HG03354 (cell line): ENCODE data around the gene ZNF148.

ENCODE experiments used
- ATAC-seq: cut with Tn5 transposase; IDR thresholded peaks from one replicate; pipeline ENCODE4 v1.9.1; 2021; ENCODE audit warnings: mild to moderate bottlenecking; ENCODE audit not compliant: unreplicated experiment, poor library complexity, severe bottlenecking

Gene ZNF148

DNA sequence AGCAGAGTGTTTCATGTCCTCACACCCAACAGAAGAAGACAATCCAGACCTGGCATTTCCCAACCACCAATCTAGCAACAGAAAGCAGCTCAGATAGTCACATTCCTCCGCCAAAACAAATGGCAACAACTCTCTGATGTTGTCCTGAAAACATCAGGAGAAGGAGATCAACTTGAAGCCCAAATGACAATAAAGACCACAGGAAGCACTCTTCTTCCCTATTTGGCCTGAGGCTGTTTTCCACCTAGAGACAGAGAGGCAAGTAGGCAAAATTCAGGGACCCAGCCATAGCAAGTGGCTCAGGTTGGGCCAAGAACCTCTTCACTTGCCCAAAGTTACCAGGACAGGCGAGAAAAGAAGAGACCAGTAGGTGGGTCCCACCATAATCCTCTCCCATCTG is 35.0 kb downstream of the ZNF148 start:
- no peak for ATAC-seq

DNA sequence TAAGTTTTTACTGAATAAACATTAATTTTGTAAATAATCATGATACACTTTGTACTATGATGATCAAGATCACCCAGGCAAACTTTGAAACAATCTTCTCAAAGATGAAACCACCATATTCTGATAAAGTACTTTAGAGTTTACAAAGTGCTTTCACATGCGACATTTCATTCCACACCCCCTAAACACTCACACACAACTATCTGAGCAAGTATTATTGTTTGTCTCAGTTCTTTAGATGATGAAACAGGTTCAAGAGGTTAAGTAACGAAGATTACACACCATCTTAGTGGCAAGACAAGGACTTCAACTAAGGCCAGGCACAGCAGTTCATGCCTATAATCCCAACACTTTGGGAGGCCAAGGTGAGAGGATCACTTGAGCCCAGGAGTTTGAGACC is 37.6 kb downstream of the ZNF148 start:
- ATAC-seq: no peak

DNA sequence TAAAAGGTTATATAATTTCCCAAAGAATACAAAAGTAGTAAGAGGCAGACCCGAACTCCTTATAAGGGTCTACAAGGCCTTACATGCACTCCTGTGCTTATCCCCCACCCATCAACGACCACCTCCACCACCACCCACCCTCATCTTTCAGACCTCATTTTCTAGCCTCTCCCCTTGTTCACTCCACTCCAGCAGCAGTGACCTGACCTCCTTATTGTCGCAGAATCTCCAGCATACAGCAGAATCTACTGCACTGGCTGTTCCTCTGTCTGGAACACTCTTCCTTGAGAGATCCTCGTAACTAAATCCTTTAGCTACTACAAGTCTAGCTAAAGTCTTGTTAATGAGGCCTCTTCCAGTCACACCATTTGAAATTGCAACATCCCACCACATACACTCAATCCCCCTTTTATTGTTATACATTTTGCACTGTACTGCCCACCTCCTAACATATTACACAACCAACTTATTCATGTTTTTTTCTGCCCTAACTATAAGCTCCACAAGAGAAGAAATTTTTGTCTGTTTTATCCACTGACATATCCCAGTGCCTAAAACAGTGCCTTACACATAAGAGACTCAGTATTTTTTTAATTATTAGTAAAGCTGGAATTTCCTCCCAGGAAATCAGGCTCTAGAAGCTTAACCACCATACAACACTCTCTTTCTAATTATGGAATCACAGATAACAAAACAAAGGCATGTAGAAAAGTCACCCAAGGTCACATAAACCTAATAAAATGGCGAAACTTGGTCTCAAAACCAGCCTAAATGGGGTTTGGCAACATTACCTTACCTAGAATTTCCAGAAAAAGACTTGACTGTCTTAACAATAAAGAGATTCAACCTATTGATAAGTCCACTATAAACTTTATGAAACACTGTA is 40.2 kb downstream of the ZNF148 start:
- ATAC-seq: no peak

DNA sequence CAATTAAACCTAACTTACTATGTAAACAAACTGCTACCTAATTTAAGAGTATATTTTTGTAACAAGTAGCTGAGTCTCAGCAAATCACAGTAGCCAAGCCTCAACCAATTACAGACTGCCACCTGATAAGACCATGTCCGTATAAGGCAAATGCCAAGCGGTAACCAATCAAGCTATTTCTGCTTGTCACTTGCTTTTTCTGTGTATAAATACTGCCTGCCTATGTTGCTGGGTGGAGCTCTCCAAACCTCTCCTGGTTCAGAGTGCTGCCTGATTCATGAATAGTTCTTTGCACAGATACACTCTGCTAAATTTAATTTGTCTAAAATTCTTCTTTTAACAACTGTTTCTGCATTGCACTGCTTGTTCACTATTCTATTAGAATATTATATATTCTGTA is 42.6 kb downstream of the ZNF148 start:
- no peak for ATAC-seq

DNA sequence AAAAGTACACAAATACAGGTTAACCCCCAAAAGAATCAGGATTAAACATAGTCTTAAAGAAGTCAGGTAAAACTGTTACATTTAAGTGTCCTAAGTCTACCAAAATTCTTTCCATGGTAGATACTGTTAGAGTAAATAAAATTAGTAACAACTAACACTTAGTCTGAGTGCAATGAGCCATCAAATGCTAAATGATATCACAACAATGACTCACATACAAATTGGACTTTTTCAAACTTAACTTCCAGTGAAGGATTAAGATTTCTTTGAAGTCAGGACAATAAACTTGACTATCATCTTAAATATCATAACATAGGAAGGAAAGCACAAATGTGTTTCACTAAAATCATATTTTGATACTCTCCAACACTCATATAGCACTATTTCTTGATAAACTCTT is 43.9 kb downstream of the ZNF148 start:
- ATAC-seq: no peak

DNA sequence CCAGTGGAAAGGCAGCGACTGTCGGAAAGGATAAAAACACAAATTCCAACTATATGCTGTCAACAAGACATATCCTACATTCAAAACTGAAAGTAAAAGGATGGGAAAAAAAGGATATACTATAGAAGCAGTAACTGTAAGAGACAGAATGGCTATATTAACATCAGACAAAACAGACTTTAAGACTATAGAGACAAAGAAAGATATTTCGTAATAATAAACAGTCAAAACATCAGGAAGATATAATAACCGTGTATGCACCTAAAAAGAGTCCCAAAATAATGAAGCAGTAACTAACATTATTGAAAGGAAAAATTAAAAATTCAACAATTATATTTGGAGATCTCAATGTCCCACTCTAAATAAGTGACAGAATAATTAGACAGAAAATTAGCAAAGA is 48.2 kb downstream of the ZNF148 start:
- no peak for ATAC-seq

DNA sequence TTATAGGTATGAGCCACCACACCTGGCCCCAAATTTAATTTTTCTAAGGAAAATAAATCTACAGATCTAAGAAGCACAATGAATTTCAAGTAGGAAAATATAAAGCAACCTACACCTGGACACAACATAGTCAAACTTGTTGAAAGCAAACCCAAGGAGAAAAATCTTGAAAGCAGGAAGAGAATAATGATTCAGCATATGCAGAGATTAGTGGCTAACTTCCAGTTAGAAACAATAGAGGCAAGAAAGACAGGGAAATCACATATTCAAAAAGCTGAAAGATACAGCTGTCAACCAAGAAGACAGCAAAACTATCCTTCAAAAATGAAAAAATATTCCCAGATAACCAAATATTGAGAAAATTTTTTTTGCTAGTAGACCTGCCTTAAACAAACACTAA is 49.4 kb downstream of the ZNF148 start:
- ATAC-seq: no peak

DNA sequence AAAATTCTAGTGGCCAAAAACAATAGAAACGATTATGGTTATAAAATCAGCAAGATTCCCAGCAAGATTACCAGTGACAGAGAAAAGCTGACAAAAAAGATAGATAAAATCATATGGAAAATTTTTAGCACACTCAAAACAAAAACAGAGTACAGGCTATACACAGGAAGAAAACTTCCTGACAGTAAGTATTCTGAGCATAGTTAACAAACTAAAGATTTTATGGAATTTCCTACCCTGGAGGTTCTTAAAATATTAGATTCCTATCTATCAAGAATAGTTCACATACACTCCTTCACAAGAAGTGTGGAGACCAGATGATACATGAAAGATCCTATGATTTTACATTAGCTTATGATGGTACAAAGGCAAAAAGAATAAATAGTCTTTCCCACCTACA is 50.8 kb downstream of the ZNF148 start:
- no peak for ATAC-seq

DNA sequence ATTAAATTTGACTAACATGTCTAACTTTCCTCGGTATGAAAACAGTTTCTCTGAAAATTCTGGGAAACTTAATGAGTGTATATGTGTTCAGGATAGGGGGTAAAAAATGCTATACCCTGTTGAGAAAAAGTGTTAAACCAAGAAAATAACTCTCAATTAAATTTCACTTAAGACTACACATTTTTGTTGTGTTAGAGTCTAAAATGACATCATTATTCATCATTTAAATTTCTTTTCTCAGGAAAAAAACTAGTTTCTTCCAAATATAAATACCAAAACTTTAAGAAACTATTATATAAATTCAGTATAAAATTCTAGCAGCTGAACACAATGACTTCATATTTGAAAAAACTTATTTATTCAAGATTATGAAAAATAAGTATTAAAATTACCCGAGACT is 52.2 kb downstream of the ZNF148 start:
- ATAC-seq: no peak

DNA sequence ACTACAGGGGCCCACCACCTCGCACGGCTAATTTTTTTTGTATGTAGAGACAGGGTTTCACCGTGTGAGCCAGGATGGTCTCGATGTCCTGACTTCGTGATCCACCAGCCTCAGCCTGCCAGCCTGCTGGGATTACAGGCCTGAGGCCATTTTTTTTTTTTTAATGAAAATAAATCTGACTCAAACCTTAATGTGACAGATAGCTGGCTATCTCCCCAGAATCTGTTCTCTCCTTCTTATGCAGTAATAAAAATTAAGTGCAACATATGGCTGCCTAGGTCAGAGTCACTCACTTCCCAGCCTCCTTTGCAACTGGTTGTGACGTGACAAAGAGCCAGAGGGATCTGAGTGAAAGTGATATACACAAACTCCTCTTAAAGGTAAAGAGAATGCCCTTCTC is 53.0 kb downstream of the ZNF148 start:
- no peak for ATAC-seq

DNA sequence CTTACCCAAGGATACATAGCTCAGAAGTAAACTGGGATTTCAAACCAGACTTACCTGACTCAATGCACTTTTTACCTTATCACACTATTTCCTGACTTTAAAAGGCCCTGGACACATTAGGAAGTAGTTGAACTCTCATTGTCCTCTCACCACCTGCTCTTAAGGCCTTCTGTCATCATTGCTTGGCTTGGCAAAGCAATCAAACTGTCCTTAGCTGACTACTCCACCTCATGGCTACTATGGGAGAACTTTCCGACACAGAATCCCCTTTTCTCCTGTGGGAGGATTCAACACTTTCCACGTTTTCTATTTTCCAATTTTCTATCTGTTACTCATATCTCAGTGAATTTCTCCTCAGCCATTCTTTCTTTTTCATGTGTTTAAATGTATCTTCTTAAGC is 55.4 kb downstream of the ZNF148 start:
- no peak for ATAC-seq

DNA sequence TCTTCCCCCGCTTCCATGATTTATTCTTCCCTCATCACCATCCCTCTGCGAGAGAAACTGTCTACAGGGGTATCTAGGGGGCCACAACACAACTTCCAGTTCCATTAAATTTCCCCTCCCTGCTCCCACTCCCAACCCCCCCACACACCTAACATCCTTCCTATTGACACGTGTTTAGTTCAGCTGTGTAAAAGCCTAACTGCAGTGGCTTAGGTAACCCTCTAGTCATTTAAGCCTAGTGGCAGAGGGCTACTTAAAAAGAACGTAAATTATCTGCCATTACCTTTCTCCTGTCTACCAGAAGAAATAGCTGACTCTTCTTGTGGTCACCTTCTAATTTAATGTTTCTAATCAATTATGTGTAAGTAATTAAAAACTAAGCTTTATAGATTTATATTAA is 56.3 kb downstream of the ZNF148 start:
- no peak for ATAC-seq

DNA sequence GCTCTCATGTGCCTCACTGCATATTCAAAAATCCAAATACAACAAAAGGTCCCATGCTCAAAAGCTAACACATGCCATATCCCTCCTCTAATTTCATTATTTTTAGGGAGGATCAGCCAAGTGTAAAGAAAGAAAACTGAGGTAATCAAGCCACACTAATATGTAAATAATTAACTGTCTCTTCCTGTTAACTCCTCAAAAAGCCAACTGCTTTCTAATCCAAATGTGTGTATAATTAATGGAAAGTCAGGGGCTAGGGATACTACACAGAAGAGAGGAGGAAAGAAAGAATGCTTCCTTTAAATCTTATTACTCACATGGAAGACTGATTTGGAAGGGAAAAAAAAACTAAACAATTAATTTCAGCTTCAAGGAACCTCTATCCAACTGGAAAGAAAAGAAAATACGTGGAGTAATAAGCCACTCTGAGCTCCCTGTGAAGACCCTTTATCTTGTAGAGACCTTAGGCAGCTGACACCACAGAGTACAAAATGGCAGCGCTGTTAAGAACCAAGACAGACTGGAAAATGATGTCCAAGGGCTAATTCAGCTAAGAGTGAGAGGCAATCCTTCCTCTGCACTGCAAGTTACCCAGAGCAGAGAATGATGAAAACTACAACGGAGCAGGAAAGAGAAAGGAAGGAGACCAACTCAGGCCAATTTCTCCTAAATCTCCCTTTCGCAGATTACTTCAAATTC is 56.8 kb downstream of the ZNF148 start:
- ATAC-seq: no peak

DNA sequence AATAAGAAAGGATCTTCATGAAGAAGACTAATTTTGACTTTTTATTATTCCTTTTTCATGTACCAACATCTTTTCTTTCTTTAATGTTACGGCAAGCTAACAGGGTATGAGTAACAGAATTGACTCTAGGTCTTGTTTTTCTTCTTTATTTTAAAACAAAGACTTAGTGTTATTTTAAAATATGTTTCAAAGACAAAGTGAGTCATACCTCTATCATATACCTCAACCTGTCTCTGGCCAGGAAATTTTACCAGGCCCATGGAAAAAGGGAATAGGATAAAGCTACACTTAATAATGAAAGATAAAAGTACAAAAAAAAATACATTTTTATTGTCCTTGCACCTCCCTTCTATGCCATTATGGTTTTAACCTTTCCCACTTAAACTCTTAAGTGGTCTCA is 57.4 kb downstream of the ZNF148 start:
- ATAC-seq: no peak

DNA sequence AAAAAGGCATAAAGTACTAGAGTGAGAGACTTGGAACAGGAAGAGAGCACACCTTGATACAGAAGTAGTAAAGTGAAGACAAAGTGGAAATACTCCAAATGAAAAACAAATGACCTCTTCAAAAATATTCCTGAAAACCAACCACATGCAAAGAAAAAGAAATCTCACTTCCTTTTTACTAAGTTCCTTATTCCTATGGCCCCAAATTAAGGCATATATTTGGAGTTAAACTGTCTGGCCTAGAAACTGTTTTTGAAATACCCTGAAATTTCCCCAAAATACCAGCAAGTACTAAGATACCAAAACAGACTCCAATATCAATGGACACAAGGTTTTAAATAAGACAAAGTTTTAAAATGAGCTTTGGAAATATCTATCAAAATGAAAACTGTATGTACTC is 58.2 kb downstream of the ZNF148 start:
- ATAC-seq: no peak

DNA sequence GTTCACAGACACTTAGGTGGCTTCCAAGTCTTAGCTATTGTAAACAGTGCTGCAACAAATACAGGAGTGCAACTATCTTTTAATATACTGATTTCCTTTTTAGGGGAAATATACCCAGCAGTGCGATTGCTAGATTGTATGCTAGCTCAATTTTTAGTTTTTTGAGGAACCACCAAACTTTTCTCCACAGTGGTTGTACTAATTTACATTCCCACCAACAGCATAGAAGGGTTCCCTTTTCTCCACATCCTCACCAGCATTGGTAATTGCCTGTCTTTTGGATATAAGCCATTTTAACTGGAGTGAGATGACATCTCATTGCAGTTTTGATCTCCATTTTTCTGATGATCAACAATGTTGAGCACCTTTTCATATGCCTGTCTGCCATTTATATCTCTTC is 58.9 kb downstream of the ZNF148 start:
- no peak for ATAC-seq

DNA sequence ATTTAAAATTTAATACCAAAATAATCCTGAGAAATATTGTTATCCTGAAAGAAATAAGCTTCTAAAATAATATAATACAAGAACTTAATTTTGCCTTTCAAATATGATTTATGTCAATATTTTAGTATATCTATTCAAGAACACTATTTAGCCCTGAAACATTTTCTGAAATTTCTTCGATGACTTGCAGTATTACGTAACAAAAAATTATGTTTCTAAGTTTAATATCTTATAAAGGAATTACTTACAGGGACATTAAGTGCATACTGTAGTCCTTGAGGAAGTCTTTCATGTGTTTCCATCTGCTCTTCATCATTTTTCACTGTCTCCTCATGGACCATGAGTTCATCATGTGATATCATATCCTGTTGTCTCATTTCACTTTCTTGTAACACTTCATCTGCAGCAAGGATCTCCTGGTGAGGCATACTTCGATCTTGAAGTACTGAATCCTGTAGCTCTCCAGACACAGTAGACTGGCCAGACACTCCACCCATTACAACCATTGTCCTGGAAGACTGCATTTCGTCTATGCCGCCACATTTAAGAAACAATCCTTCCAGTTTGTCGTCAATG is 62.0 kb downstream of the ZNF148 start:
- no peak for ATAC-seq

DNA sequence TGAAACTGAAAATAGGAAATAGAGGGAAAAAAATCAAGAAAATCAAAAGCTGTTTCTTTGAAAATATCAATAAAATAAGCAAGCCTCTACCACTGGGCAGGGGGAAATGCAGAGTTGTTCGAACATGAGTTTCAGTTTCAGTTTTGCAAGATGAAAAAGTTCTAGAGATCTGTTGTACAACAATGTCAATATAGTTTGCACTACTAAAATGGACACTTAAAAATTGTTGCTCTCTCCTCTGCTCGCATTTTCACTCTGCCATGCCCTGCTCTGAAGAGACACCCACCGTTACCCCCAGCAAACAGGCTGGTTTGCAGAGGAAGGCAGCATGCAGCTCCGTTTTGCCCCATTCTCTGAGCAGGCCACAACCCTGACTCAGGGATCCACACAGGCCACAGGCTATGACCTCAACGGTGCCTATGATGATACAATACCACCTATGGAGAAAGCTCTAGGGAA is 64.5 kb downstream of the ZNF148 start:
- ATAC-seq: no peak

DNA sequence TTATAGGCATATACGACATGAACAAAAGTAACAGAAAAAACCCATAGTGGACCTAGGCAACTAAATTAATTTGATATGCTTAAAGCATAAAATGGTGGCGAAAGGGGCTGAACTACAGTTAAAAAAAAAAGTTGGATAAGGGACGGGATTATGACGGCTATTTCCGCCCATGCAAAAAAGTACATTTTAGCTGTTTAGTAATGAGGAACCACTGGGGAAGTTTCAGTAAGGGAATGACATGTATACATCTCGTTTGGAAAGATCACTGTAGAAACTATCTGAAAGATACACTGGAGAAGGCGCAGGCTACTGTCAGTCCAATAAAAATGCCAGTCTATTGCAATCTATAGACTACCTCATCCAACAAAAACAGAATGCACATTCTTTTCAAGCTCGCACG is 65.6 kb downstream of the ZNF148 start:
- no peak for ATAC-seq

DNA sequence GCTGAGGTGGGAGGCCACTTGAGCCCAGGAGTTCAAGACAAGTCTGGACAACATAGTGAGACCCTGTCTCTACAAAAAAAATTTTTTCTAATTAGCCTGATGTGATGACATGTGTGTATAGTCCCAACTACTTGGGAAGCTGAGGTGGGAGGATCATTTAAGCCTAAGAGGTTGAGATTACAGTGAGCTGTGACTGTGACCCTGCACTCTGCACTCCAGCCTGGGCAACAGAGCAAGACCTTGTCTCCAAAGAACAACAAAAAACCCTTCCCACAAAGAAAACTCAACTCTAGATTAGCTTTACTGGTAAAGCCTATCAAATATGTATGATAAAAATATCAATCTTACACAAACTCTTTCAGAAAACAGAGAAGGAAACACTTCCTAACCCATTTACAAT is 68.5 kb downstream of the ZNF148 start:
- no peak for ATAC-seq

DNA sequence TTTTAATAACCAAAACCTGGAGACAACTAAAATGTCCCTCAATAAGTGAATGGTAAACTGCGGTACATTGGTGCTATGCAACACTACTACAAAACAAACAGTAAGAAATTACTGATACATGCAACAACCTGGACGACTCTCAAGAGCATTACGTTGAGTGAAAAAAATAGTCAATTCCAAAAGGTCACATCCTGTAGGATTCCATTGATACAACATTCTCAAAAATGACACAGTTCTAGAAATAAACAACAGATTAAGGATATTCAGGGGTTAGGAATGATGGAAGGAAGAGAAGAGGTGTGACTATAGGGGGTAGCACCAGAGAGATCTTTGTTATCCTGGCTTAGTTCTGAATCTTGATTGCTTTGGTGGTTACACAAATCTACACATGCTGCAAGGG is 72.2 kb downstream of the ZNF148 start:
- no peak for ATAC-seq
